ENCODE data around the gene ABHD14A. TPM values are rescaled to one million over a fixed set of nuclear protein-coding genes. Genes with fewer than 3 reads are reported as not detected.

The ABHD14A gene
- total RNA-seq, 4 donors from 2014 or later: 3.1 to 11.9 (median 8.3) TPM

DNA sequence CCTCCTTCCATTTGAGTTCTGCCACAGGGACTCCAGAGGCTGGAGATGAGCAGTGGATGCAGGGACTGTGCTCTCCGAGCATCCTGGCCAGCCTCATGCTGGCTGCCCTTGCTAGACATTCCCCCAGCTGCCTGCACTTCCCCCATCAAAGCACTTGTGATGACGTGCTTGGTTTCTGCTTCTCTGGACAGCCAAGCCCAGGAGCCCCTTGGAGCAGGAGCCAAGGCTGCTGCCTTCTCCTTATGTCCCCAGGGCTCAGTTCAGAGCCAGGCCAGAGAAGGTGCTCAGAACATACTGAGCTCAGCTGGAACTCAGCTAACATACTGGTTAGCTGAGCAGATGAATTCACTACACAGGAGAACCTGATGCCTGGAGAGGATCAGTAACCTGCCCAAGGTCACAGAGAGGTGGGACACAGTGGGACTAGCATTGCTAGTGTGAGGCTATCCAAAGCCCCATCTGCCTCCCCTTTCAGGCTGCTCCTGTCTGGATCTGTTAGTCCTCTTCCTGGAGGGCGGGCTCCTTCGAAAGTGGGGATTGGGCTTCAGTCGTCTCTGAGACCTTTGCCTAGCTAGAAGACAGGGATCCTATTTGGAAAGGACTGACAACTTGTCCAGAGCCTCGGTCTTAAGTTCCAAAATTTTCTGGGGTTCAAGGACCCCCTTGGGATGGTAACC is 11.9 kb upstream of the ABHD14A start:
- Histone ChIP-seq H3K4me3 (no peak overlapping the region), H3K4me1 (peaks cover 23% of the 10 kb centered on the region), H3K36me3 (peaks cover 29% of the 10 kb centered on the region), H3K27me3 (no peaks in the 10 kb centered on the region), H3K9me3 (no peaks in the 10 kb centered on the region), H3K27ac (no peak overlapping the region)
- 65% methylated on average over 2 of the region's 6 CpGs for WGBS
- TF ChIP-seq EP300 (IDR thresholded peaks at IDR 0.05) (no peak), POLR2A (IDR thresholded peaks at IDR 0.05) (no peak), CTCF (IDR thresholded peaks at IDR 0.05) (no peak), POLR2AphosphoS5 (IDR thresholded peaks at IDR 0.05) (no peak)
- DNase-seq (ENCODE audit: low spot score in 2 of 2): no peak

GRCh38 chr3:51963951-51964451 is 10.9 kb upstream of the ABHD14A start:
- Histone ChIP-seq H3K27ac (no peak overlapping the region), H3K4me1 (peaks cover 33% of the 10 kb centered on the region), H3K4me3 (no peak overlapping the region), H3K9me3 (no peaks in the 10 kb centered on the region), H3K36me3 (peaks cover 19% of the 10 kb centered on the region), H3K27me3 (no peaks in the 10 kb centered on the region)
- 64% methylated on average over 9 of the region's 12 CpGs for WGBS
- no peak for TF ChIP-seq CTCF (IDR thresholded peaks at IDR 0.05)
- no peak for TF ChIP-seq POLR2A (IDR thresholded peaks at IDR 0.05)
- DNase-seq (ENCODE audit: low spot score in 2 of 2): no peak

GRCh38 chr3:51964521-51964920 is 10.3 kb upstream of the ABHD14A start:
- Histone ChIP-seq H3K27ac (no peak overlapping the region), H3K4me3 (no peak overlapping the region), H3K4me1 (peaks cover 38% of the 10 kb centered on the region), H3K36me3 (peaks cover 13% of the 10 kb centered on the region), H3K27me3 (no peaks in the 10 kb centered on the region), H3K9me3 (no peaks in the 10 kb centered on the region)
- DNase-seq (ENCODE audit: low spot score in 2 of 2): no peak
- no CpG with 5 or more reads among the region's 4 CpGs for WGBS
- no peak for TF ChIP-seq POLR2A (IDR thresholded peaks at IDR 0.05)

DNA sequence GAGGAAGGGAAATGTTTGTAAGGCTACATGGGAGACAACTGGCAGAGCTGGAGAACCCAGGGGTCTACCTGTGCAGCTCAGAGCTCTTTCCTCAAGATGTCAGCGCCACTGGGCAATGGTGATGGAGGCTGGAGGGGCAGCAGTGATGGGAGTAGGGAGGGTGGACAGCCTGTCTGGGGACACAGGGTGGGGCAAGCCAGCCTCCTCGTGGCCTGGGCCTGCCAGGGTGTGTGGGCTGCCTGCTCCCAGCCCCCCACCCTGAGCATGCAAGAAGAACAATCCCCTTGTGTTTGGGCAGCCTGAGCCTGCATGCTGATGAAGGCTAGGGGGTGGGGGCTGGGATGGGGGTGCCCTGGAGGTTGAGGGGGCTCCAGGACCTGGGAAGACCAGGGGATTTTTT is 8.8 kb upstream of the ABHD14A start:
- Histone ChIP-seq H3K9me3 (no peaks in the 10 kb centered on the region), H3K36me3 (peaks cover 2% of the 10 kb centered on the region), H3K4me3 (no peak overlapping the region), H3K27me3 (no peaks in the 10 kb centered on the region), H3K4me1 (peaks cover 49% of the 10 kb centered on the region), H3K27ac (no peak overlapping the region)
- WGBS: 52% methylated on average over 2 of the region's 2 CpGs
- no peak for DNase-seq (ENCODE audit: low spot score in 2 of 2)
- no peak for TF ChIP-seq POLR2A (IDR thresholded peaks at IDR 0.05)
- no peak for TF ChIP-seq EP300 (IDR thresholded peaks at IDR 0.05)
- no peak for TF ChIP-seq CTCF (IDR thresholded peaks at IDR 0.05)
- TF ChIP-seq POLR2AphosphoS5 (IDR thresholded peaks at IDR 0.05): no peak

GRCh38 chr3:51966486-51966885 is 8.4 kb upstream of the ABHD14A start:
- 72% methylated on average over 5 of the region's 5 CpGs for WGBS
- no peak for TF ChIP-seq POLR2A (IDR thresholded peaks at IDR 0.05)
- TF ChIP-seq POLR2AphosphoS5 (IDR thresholded peaks at IDR 0.05): no peak
- TF ChIP-seq CTCF (IDR thresholded peaks at IDR 0.05): no peak
- no peak for TF ChIP-seq EP300 (IDR thresholded peaks at IDR 0.05)
- peak overlapping the region; percentile 91 for H3K4me3 ChIP-seq
- H3K27me3 ChIP-seq: no peaks in the 10 kb centered on the region
- H3K36me3 ChIP-seq: no peaks in the 10 kb centered on the region
- no peak for DNase-seq (ENCODE audit: low spot score in 2 of 2)
- peak overlapping the region; percentile 92 for H3K27ac ChIP-seq
- no peaks in the 10 kb centered on the region for H3K9me3 ChIP-seq
- peaks cover 53% of the 10 kb centered on the region for H3K4me1 ChIP-seq
